Hypothalamus (tissue), 51 donors: Measurements from ENCODE around the gene YWHAH.
A peak's percentile ranks its signal among the peaks of the same experiment; 100 is the strongest.
"Not testable (repeated sequence)": the region's sequence is repeated elsewhere in the genome, so short reads cannot be mapped to it uniquely, and the experiment has no call there.

ENCODE experiments used
- DNase-seq, 51 donors: peaks; one replicate each; lab custom pipeline; 2025; lab: John Stamatoyannopoulos, UW

The YWHAH gene

GRCh38 chr22:31973739-31974138 is 29.4 kb downstream of the YWHAH start:
- no peak for DNase-seq

GRCh38 chr22:31977141-31977841 is 33.0 kb downstream of the YWHAH start:
- DNase-seq, result peak in 42 of 51 donors; percentile 1 to 74 (median 34)

- no peak for DNase-seq
Observed at GRCh38 chr22:31977939-31978338, 33.6 kb downstream of the YWHAH start.

GRCh38 chr22:31980628-31981027 is 36.3 kb downstream of the YWHAH start:
- no peak for DNase-seq

- DNase-seq, result not testable (repeated sequence)
Observed at GRCh38 chr22:31981976-31982375, 37.6 kb downstream of the YWHAH start.

- DNase-seq, result no peak
Observed at GRCh38 chr22:31983911-31984656, 39.7 kb downstream of the YWHAH start.

GRCh38 chr22:31987218-31987617 is 42.9 kb downstream of the YWHAH start:
- no peak for DNase-seq

- peak in 1 of 51 donors; percentile 3 for DNase-seq
Observed at GRCh38 chr22:31991102-31991839, 46.9 kb downstream of the YWHAH start.

GRCh38 chr22:31995046-31995445 is 50.7 kb downstream of the YWHAH start:
- no peak for DNase-seq

- no peak for DNase-seq
Observed at GRCh38 chr22:31995807-31996206, 51.5 kb downstream of the YWHAH start.

- DNase-seq, result no peak
Observed at GRCh38 chr22:31998784-31999385, 54.5 kb downstream of the YWHAH start.

GRCh38 chr22:32000181-32000580 is 55.8 kb downstream of the YWHAH start:
- no peak for DNase-seq

- no peak for DNase-seq
Observed at GRCh38 chr22:32005453-32005852, 61.1 kb downstream of the YWHAH start.
